ENCODE data around the gene CNGA2. TPM values are rescaled to one million over a fixed set of nuclear protein-coding genes. Genes with fewer than 3 reads are reported as not detected.

Gene CNGA2
- total and polyA plus RNA-seq, 4 experiments from 2014 or later, result not detected

GRCh38 chrX:151753313-151754046 is 18.9 kb downstream of the CNGA2 start:
- no peaks in the 10 kb centered on the region for H3K9me3 Mint-ChIP-seq
- Histone ChIP-seq H3K27ac (ENCODE audit: low read depth, low read length) (no peak overlapping the region), H3K36me3 (ENCODE audit: insufficient read depth, low read length) (no peaks in the 10 kb centered on the region), H3K4me3 (ENCODE audit: low read length in 2 of 2) (no peak overlapping the region), H3K4me1 (ENCODE audit: insufficient read depth, low read length) (no peaks in the 10 kb centered on the region), H3K9me3 (ENCODE audit: control insufficient read depth in 1 of 2, low read length in 2 of 2) (no peaks in the 10 kb centered on the region), H3K27me3 (ENCODE audit: insufficient read depth, low read length) (no peaks in the 10 kb centered on the region)
- DNase-seq, result no peak
- ChIA-PET POLR2A (ENCODE audit: partially characterized antibody) (no interaction called here), CTCF (ENCODE audit: partially characterized antibody) (no interaction called here)
- no peaks in the 10 kb centered on the region for H3K36me3 Mint-ChIP-seq
- peaks cover 0 to 12% of the 10 kb centered on the region in 2 donors for H3K27me3 Mint-ChIP-seq
- no peaks in the 10 kb centered on the region for H3K4me1 Mint-ChIP-seq
- intact Hi-C loops (cut with micrococcal nuclease), result no loop called here
- no peak overlapping the region for H3K4me3 Mint-ChIP-seq
- no peak overlapping the region for H3K27ac Mint-ChIP-seq

- Mint-ChIP-seq H3K4me1 (no peaks in the 10 kb centered on the region), H3K27ac (no peak overlapping the region), H3K36me3 (no peaks in the 10 kb centered on the region), H3K4me3 (no peak overlapping the region), H3K27me3 (peaks cover 0 to 12% of the 10 kb centered on the region in 2 donors), H3K9me3 (no peaks in the 10 kb centered on the region)
- Histone ChIP-seq H3K27ac (ENCODE audit: low read depth, low read length) (no peak overlapping the region), H3K4me3 (ENCODE audit: low read length in 2 of 2) (no peak overlapping the region), H3K36me3 (ENCODE audit: insufficient read depth, low read length) (no peaks in the 10 kb centered on the region), H3K9me3 (ENCODE audit: control insufficient read depth in 1 of 2, low read length in 2 of 2) (no peaks in the 10 kb centered on the region), H3K4me1 (ENCODE audit: insufficient read depth, low read length) (no peaks in the 10 kb centered on the region), H3K27me3 (ENCODE audit: insufficient read depth, low read length) (no peaks in the 10 kb centered on the region)
- POLR2A ChIA-PET (ENCODE audit: partially characterized antibody), result no interaction called here
- intact Hi-C loops (cut with micrococcal nuclease), result no loop called here
- CTCF ChIA-PET (ENCODE audit: partially characterized antibody), result no interaction called here
- DNase-seq, result no peak
Observed at GRCh38 chrX:151754047-151754429, 19.5 kb downstream of the CNGA2 start.

- Histone ChIP-seq H3K27ac (ENCODE audit: low read depth, low read length) (no peak overlapping the region), H3K4me1 (ENCODE audit: insufficient read depth, low read length) (no peaks in the 10 kb centered on the region), H3K27me3 (ENCODE audit: insufficient read depth, low read length) (no peaks in the 10 kb centered on the region), H3K4me3 (ENCODE audit: low read length in 2 of 2) (no peak overlapping the region), H3K36me3 (ENCODE audit: insufficient read depth, low read length) (no peaks in the 10 kb centered on the region), H3K9me3 (ENCODE audit: control insufficient read depth in 1 of 2, low read length in 2 of 2) (no peaks in the 10 kb centered on the region)
- H3K27me3 Mint-ChIP-seq, result peaks cover 0 to 12% of the 10 kb centered on the region in 2 donors
- no peak for DNase-seq
- H3K4me3 Mint-ChIP-seq, result no peak overlapping the region
- no peak overlapping the region for H3K27ac Mint-ChIP-seq
- intact Hi-C loops (cut with micrococcal nuclease), result no loop called here
- no peaks in the 10 kb centered on the region for H3K4me1 Mint-ChIP-seq
- H3K36me3 Mint-ChIP-seq, result no peaks in the 10 kb centered on the region
- POLR2A ChIA-PET (ENCODE audit: partially characterized antibody), result no interaction called here
- CTCF ChIA-PET (ENCODE audit: partially characterized antibody), result no interaction called here
- H3K9me3 Mint-ChIP-seq, result no peaks in the 10 kb centered on the region
Observed at GRCh38 chrX:151754641-151755215, 20.2 kb downstream of the CNGA2 start.

- no peak for DNase-seq
- Mint-ChIP-seq H3K4me3 (no peak overlapping the region), H3K27me3 (peaks cover 0 to 3% of the 10 kb centered on the region in 2 donors), H3K4me1 (no peaks in the 10 kb centered on the region), H3K9me3 (no peaks in the 10 kb centered on the region), H3K27ac (no peak overlapping the region), H3K36me3 (no peaks in the 10 kb centered on the region)
- no peaks in the 10 kb centered on the region for H3K36me3 ChIP-seq (ENCODE audit: insufficient read depth, low read length)
- H3K4me1 ChIP-seq (ENCODE audit: insufficient read depth, low read length), result no peaks in the 10 kb centered on the region
- ChIA-PET POLR2A (ENCODE audit: partially characterized antibody) (no interaction called here), CTCF (ENCODE audit: partially characterized antibody) (no interaction called here)
- intact Hi-C loops (cut with micrococcal nuclease), result no loop called here
- no peaks in the 10 kb centered on the region for H3K27me3 ChIP-seq (ENCODE audit: insufficient read depth, low read length)
- no peak overlapping the region for H3K4me3 ChIP-seq (ENCODE audit: low read length in 2 of 2)
- H3K27ac ChIP-seq (ENCODE audit: low read depth, low read length), result no peak overlapping the region
- H3K9me3 ChIP-seq (ENCODE audit: control insufficient read depth in 1 of 2, low read length in 2 of 2), result no peaks in the 10 kb centered on the region
Observed at GRCh38 chrX:151759041-151759708, 24.6 kb downstream of the CNGA2 start.

- peaks cover 0 to 4% (median 0%) of the 10 kb centered on the region in 8 donors for H3K9me3 Mint-ChIP-seq
- H3K4me1 Mint-ChIP-seq, result no peaks in the 10 kb centered on the region
- H3K27me3 Mint-ChIP-seq, result peaks cover 0 to 2% of the 10 kb centered on the region in 2 donors
- no peak overlapping the region for H3K4me3 Mint-ChIP-seq
- Histone ChIP-seq H3K9me3 (ENCODE audit: control insufficient read depth in 1 of 2, low read length in 2 of 2) (no peaks in the 10 kb centered on the region), H3K4me3 (ENCODE audit: low read length in 2 of 2) (no peak overlapping the region), H3K36me3 (ENCODE audit: insufficient read depth, low read length) (no peaks in the 10 kb centered on the region), H3K4me1 (ENCODE audit: insufficient read depth, low read length) (no peaks in the 10 kb centered on the region), H3K27me3 (ENCODE audit: insufficient read depth, low read length) (no peaks in the 10 kb centered on the region), H3K27ac (ENCODE audit: low read depth, low read length) (no peak overlapping the region)
- intact Hi-C loops (cut with micrococcal nuclease), result no loop called here
- no peak for DNase-seq
- H3K36me3 Mint-ChIP-seq, result no peaks in the 10 kb centered on the region
- ChIA-PET CTCF (ENCODE audit: partially characterized antibody) (no interaction called here), POLR2A (ENCODE audit: partially characterized antibody) (no interaction called here)
- H3K27ac Mint-ChIP-seq, result no peak overlapping the region
Observed at GRCh38 chrX:151762802-151763201, 28.3 kb downstream of the CNGA2 start.

GRCh38 chrX:151763711-151764110 is 29.2 kb downstream of the CNGA2 start:
- no peaks in the 10 kb centered on the region for H3K27me3 ChIP-seq (ENCODE audit: insufficient read depth, low read length)
- H3K36me3 ChIP-seq (ENCODE audit: insufficient read depth, low read length), result no peaks in the 10 kb centered on the region
- no peaks in the 10 kb centered on the region for H3K36me3 Mint-ChIP-seq
- no peak for DNase-seq
- no peak overlapping the region for H3K4me3 ChIP-seq (ENCODE audit: low read length in 2 of 2)
- H3K27ac ChIP-seq (ENCODE audit: low read depth, low read length), result no peak overlapping the region
- H3K4me1 Mint-ChIP-seq, result no peaks in the 10 kb centered on the region
- CTCF ChIA-PET (ENCODE audit: partially characterized antibody), result no interaction called here
- H3K27me3 Mint-ChIP-seq, result peaks cover 0 to 2% of the 10 kb centered on the region in 2 donors
- peaks cover 0 to 4% (median 0%) of the 10 kb centered on the region in 8 donors for H3K9me3 Mint-ChIP-seq
- H3K4me3 Mint-ChIP-seq, result no peak overlapping the region
- no peaks in the 10 kb centered on the region for H3K9me3 ChIP-seq (ENCODE audit: control insufficient read depth in 1 of 2, low read length in 2 of 2)
- H3K4me1 ChIP-seq (ENCODE audit: insufficient read depth, low read length), result no peaks in the 10 kb centered on the region
- intact Hi-C loops (cut with micrococcal nuclease), result no loop called here
- no peak overlapping the region for H3K27ac Mint-ChIP-seq
- POLR2A ChIA-PET (ENCODE audit: partially characterized antibody), result no interaction called here

- intact Hi-C loops (cut with micrococcal nuclease), result no loop called here
- POLR2A ChIA-PET (ENCODE audit: partially characterized antibody), result no interaction called here
Observed at GRCh38 chrX:151765026-151765425, 30.5 kb downstream of the CNGA2 start.

More at GRCh38 chrX:151765026-151765425, 30.5 kb downstream of the CNGA2 start:
- H3K36me3 ChIP-seq (ENCODE audit: insufficient read depth, low read length), result no peaks in the 10 kb centered on the region
- H3K27me3 Mint-ChIP-seq, result peaks cover 0 to 2% of the 10 kb centered on the region in 2 donors
- H3K27ac Mint-ChIP-seq, result no peak overlapping the region
- H3K4me1 ChIP-seq (ENCODE audit: insufficient read depth, low read length), result no peaks in the 10 kb centered on the region
- H3K36me3 Mint-ChIP-seq, result no peaks in the 10 kb centered on the region
- no peaks in the 10 kb centered on the region for H3K4me1 Mint-ChIP-seq
- no peak overlapping the region for H3K27ac ChIP-seq (ENCODE audit: low read depth, low read length)
- H3K9me3 Mint-ChIP-seq, result peaks cover 0 to 4% (median 0%) of the 10 kb centered on the region in 8 donors
- no peak overlapping the region for H3K4me3 ChIP-seq (ENCODE audit: low read length in 2 of 2)
- no peak overlapping the region for H3K4me3 Mint-ChIP-seq
- H3K27me3 ChIP-seq (ENCODE audit: insufficient read depth, low read length), result no peaks in the 10 kb centered on the region
- CTCF ChIA-PET (ENCODE audit: partially characterized antibody), result no interaction called here
- DNase-seq, result no peak
- H3K9me3 ChIP-seq (ENCODE audit: control insufficient read depth in 1 of 2, low read length in 2 of 2), result no peaks in the 10 kb centered on the region

Data from CD4-positive, alpha-beta memory T cell (primary cell).